ENCODE results near the gene PEX19.
A peak's percentile ranks its signal among the peaks of the same experiment; 100 is the strongest.

Gene PEX19

DNA sequence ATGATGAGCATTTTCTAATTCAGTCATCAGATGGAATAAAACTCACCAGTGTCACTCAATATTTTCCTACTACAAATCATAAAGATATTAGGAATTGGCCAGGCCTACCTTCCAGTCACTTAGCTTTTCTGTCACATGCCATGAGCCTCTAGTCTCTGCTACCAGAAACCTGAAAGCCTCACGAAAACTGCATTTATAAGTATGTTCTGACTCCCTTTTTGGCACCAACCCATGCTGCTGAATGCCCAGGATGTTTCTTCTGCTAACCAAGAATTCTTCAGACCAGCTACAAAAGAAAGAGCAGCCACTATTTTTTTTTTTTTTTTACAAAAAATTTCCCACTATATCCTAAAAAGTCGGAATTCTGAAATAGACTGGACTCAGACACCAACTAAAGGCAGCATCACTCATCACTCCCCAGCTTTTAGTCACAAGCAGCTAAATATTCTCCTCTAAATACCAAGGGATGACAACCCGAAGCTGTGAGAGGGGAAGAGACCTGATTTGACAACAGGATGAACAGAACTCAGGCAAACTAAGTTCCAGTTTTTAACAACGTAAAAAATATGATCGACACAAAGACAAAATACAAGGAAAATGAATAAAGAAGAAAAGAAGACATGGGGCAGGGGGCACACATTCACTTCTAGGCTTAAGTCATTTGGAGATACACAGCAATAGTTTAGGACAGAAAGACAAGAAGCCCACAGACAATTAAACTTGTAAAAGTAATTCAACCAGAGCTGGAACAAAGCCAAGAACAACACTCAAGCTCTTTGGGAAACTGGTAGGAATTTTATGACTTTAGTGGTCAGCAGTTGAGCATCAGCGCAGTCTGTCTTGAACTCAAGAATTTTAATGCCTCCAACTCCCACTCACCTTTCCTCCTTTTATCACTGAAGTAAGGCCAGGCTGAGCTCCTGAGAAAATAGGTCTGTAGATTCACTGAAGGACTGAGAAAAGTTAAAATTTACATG is 24.2 kb downstream of the PEX19 start:
- TF ChIP-seq, protein P1, sequence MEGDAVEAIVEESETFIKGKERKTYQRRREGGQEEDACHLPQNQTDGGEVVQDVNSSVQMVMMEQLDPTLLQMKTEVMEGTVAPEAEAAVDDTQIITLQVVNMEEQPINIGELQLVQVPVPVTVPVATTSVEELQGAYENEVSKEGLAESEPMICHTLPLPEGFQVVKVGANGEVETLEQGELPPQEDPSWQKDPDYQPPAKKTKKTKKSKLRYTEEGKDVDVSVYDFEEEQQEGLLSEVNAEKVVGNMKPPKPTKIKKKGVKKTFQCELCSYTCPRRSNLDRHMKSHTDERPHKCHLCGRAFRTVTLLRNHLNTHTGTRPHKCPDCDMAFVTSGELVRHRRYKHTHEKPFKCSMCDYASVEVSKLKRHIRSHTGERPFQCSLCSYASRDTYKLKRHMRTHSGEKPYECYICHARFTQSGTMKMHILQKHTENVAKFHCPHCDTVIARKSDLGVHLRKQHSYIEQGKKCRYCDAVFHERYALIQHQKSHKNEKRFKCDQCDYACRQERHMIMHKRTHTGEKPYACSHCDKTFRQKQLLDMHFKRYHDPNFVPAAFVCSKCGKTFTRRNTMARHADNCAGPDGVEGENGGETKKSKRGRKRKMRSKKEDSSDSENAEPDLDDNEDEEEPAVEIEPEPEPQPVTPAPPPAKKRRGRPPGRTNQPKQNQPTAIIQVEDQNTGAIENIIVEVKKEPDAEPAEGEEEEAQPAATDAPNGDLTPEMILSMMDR (IDR thresholded peaks at IDR 0.05; ENCODE audit: borderline replicate concordance, insufficient read depth, low read depth, low read length), result no peak
- H3K4me3 ChIP-seq (ENCODE audit: low read depth, low read length), result peak overlapping the region; percentile 26

DNA sequence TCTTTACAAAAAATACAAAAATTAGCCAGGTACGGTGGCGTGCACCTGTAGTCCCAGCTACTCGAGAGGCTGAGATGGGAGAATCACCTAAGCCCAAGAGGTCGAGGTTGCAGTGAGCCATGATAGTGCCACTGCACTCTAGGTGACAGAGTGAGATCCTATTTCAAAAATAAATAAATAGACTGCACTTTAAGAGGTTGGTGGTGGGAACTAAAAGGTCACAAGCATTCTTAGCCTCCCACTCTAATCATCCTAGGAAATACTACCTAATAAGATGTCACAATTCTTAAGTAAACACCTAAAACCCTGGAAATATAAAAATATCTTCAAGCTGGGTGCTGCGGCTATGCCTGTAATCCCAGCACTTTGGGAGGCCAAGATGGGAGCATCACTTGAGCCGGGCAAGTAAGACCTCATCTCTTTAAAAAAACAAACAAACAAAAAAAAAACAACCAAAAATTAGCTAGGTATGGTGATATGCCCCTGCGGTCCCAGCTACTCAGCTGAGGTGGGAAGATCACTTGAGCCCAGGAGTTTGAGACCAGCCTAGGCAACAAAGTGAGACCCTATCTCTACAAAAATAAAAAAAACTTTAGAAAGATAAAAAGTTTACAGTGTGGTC is 26.6 kb downstream of the PEX19 start:
- TF ChIP-seq, protein P1 (IDR thresholded peaks at IDR 0.05; ENCODE audit: borderline replicate concordance, insufficient read depth, low read depth, low read length), result no peak
- no peak overlapping the region for H3K4me3 ChIP-seq (ENCODE audit: low read depth, low read length)

DNA sequence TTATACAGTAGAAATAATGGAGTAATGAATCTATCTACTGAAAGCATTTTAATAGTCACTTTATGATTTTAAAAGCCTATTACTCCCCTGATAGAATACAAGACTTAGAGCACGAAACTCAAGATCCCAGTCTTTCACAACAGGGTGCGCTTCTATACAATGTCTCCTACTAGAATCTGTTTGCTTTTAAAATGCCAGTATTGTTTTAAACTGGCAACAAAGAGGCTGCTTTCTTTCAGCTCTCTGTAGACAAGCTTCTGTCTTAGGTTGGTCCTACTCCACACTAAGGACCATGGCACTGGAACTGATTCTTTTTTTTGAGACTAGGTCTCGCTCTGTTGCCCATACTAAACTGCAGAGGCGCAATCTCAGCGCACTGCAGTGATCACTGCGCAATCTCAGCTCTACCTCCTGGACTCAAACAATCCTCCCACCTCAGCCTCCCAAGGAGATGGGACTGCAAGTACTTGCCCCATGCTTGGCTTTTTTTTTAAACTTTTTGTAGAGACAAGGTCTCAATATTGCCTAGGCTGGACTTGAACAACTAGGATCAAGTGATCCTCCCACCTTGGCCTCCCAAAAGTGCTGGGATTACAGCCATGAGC is 27.4 kb downstream of the PEX19 start:
- TF ChIP-seq, protein P1 (IDR thresholded peaks at IDR 0.05; ENCODE audit: borderline replicate concordance, insufficient read depth, low read depth, low read length), result no peak
- no peak overlapping the region for H3K4me3 ChIP-seq (ENCODE audit: low read depth, low read length)

DNA sequence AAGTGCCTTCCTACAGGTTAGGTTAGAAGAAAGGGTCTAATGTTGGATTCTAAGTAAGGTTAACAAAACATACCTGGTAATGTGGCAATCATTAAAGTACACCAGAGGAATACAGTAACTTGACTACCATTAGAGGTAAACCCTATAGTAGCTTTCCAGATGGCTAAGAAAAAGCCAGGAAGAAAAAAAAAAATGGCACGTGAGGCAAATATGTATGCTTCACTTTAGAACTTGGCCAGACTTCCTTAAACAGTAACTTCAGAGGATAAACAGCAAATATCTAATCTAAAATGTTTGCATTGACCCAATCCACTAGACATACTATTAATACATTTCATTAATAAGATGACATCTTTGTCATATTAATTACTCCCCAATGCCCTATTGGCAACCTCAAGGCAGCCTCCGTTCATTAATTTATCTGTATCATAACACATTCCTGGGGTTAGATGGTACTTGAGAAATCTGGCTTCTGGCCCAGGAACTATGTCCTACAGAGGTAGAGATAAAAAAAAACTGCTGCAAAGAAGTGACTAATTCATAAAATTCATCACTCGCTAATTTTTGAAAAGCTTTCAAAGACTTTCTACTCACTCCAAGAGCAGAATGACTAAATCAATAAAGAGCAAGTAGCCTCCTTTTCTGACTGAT is 28.4 kb downstream of the PEX19 start:
- no peak overlapping the region for H3K4me3 ChIP-seq (ENCODE audit: low read depth, low read length)
- TF ChIP-seq, protein P1 (IDR thresholded peaks at IDR 0.05; ENCODE audit: borderline replicate concordance, insufficient read depth, low read depth, low read length), result no peak

DNA sequence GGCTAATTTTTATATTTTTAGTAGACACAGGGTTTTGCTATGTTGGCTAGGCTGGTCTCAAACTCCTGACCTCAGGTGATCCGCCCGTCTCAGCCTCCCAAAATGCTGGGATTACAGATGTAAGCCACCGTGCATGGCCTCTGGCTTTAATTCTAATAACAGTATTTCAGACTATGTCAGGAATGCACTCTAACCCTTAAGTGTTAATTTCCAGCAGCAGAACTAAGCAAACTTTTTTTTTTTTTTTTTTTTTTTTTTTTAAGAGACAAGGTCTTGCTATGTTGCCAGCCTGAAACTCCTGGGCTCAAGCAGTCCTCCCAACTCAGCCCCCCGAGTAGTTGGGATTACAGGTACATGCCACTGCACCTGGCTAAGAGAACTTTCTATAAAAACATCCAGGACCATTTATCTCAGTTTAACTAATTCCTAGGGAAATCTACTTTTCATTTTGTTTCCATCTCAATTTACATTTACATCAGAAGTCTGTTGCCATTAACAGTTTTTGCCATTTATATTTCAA is 29.1 kb downstream of the PEX19 start:
- TF ChIP-seq, protein P1 (IDR thresholded peaks at IDR 0.05; ENCODE audit: borderline replicate concordance, insufficient read depth, low read depth, low read length), result no peak

DNA sequence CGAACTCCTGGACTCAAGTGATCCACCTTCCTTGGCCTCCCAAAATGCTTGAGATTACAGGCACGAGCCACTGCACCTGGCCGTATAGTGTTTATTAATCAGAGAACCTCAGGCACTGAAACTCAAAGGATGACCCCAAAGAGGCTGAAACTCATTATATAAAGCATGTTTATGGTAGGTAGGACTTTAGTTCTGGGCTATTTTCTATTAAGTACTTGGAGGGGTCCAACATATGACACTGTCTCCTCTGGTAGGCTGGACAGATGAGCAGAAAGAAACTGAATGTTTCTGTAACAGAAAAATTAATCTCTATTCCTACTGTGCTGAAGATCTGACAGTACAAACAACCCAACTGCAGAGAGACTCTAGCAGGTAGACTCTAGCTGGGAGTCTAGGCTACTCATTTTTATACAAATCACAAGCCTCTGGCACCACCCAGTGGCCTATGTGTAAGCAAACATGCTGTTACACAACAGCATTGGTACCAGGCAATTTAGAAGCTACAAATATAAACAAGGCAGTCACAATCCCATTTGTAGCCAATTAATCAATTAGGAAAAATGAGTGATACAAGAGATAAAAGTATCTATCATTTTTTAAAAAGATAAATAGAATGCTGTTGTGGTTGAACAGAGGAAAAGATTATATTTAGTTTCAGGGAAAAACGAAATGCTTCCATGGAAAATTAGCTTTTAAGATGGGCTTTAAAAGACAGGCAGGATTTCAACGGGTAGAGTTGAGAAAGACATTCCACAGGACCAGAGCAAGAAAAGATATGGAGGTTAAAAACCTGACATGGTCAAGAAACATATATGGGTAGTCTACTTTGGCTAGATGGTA is 33.0 kb downstream of the PEX19 start:
- TF ChIP-seq, protein P1 (IDR thresholded peaks at IDR 0.05; ENCODE audit: borderline replicate concordance, insufficient read depth, low read depth, low read length), result peak; percentile 45; the same call in 1 of the 2 replicates
- no peak overlapping the region for H3K4me3 ChIP-seq (ENCODE audit: low read depth, low read length)

More for the DNA sequence above, 29.1 kb downstream of the PEX19 start:
- no peak overlapping the region for H3K4me3 ChIP-seq (ENCODE audit: low read depth, low read length)
